HG03196 (cell line): Measurements from ENCODE around the gene KLRG1.

Experiments
- ATAC-seq: cut with Tn5 transposase; IDR thresholded peaks from one replicate; pipeline ENCODE4 v1.9.1; 2021; ENCODE audit not compliant: unreplicated experiment

Gene KLRG1

DNA sequence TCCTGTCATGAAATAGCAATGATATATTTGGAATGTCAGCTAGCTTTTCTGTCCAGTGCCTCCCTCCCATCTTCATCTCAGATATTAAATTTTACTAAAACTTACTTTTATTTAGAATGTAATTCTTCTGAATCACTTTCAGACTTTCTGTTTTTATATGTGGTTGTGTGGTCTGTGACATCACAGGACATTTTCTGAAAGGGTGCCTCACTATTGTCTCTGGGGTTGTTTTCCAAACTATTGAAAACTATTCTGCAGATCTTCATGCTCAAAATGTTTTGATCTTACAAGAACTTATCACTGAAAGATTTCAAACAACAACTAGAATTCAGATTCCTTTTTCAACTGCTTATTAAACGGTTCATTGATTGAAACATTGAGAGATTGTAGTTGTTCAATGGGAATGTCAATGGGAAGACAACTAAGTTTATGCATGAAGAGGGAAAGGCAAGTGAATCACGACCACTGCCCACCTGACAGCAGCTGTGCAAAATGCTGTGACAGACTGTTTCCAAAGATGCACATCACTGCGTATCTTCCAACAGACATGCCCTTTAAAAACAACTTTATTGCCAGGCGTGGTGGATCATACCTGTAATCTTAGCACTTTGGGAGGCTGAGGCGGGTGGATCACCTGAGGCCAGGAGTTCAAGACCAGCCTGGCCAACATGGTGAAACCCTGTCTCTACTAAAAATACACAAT is 51.3 kb downstream of the KLRG1 start:
- ATAC-seq = no peak

DNA sequence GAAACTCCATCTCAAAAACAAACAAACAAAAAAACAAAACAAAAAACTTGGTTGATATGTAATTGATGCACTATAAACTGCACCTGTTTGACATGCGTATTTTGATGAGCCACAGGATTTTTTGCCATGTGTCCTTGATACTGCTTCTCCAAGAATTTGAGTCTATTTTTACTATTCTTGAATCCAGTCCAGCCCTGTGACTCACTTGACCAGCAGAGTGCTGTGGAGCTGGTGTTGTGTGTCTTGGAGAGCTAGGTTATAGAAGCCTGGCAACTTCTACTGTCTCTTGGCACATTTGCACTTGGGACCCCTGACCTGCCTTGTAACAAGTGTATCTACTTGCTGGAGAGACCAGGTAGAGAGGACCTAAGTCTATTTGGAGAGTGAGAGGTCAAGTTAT is 52.0 kb downstream of the KLRG1 start:
- ATAC-seq = no peak

DNA sequence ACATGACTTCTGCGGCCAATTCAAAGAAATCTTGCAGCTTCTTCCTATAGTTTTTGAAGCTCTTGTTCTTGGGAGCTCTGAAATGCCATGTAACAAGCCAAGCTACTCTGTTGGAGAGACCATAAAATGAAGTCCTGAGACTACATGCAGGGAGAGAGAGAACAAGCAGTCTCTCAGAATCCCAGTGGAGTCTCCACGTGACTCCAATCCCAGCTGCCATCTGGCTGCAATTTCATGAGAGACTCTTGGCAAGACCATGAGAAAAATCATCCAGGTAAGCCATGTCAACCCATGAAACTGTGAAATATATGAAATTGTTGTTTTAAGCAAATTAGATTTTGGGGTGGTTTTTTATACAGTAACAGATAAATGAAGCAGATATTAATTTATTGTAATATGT is 54.4 kb downstream of the KLRG1 start:
- ATAC-seq = no peak

DNA sequence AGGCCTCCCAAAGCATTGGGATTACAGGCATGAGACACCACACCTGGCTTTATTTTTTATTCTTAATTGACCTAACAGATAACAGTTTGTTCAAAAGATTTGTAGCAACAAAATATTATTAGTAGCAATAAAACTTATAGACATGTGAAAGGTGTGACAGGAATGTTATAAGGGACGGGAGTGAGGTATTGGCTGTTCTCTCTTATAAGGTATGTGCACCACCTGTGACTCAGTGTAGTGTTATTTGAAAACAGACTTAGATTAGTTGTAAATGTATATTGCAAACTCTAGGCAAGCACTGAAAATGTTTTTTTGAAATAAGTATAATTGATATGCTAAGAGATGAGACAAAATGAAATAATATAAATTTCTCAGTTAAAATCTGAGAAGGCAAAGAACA is 57.8 kb downstream of the KLRG1 start:
- no peak for ATAC-seq

DNA sequence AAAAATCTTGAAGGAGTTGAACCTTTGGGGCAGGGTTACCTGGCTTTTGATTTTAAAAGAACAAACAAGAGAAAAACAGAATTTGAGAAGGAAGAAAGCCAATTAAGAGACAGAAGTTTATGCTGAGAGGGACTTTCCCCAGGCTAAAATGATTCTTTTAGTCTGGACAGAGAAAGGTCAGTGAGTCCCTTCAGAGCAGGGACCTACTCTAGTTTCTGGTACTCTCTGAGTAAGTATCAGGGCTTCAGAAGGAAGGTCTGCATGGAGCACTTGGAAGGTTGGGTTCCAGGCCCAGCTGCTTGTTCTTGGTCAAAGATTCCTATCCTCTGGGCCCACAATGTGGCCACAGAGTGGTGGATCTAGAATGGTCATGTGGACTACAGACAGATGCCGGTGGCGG is 59.6 kb downstream of the KLRG1 start:
- ATAC-seq = no peak

DNA sequence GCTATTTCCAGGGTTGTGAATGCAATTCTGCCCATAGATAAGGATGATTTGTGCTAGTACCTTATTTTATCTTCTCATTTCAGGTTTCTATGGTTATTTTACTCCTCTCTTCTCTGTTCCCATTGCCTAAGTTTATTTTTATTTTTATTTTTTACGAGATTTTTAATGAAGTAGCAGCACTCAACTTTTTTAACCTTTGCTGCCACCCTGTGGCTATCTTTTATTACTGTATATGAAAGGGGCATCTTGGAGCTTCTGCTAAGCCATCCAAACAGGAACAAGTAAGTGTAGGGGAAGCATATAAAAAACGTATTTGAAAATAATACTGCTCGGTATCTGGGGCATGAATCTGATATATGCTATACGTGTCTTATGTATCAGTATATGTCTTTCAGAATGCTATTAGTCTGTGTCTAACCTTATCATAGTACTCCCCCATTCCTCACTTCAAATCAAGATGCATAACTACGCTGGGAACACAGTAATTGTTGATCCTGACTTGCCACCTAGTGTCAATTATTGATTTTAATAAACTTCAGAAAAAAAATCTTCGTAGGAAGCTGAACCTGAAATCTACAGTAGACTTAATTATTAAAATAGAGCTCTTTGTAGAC is 60.3 kb downstream of the KLRG1 start:
- ATAC-seq = no peak

DNA sequence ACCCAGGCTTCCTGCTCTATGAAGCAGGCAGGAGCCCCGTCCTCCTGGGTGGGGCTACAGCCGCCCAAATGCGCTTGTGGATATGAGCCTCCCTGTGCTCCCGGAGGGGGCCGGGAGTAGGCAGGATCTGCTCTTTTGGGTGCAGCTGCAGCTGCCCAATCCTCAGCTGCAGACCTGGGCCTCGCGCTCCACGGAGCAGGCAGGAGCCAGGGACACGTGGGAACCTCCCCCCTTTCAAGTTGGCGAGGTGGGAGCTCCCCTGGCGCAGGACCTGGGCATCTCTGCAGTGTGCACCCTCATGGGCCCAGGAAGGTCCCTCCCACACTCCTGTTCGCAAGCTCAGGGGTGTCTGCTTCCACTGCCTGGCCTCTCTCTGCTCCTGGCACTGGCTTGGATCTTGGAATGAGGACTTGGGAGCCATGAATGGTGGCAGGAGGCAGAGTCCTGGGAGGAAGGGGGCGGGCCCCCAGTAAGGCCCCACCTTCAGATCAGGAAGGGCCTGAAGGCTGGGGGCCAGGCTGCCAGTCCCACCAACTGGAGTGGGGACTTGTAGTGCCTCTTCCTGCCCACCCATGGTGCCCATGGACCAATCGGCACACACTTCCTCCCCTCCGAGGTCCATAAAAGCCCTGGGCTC is 61.3 kb downstream of the KLRG1 start:
- ATAC-seq = no peak

DNA sequence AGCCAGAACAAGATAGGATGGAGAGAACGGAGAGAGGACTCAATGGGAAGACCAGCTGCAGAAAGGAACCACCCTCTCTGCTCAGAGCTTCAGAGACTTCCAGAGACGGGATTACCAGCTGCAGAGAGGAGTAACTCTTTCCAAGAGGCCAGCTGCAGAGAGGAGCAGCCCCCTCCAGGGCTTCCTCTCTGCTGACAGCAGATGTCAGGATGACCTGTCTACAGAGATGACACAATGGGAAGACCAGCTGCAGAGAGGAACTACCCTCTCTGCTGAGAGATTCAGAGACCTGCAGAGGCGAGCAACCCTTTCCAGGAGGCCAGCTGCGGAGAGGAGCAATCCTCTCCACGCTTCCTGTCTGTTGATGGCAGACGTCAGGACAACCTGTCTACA is 61.8 kb downstream of the KLRG1 start:
- no peak for ATAC-seq

DNA sequence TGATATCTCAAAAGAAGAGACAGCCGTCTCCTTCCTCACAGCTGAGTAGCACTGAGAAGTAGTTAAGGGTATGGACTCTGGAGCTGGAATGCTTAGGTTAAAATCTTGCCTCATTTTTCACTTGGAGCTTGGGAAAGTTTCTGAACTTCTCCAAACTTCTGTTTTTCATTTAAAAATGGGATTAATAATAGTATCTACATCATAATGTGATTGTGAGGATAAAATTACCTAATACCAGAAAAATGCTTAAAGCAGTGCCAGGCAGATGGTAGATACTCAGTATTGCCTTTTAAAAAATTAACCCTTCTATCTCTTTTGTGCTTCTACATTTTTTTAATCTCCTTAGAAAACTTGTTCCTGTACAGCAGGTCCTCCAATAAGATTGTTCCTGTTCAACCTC is 63.3 kb downstream of the KLRG1 start:
- ATAC-seq = no peak
